ENCODE results near the gene AOAH. TPM values are rescaled to one million over a fixed set of nuclear protein-coding genes. Genes with fewer than 3 reads are reported as not detected.

Gene AOAH
- total RNA-seq, 1 experiment from 2014 or later: 0.39 TPM

DNA sequence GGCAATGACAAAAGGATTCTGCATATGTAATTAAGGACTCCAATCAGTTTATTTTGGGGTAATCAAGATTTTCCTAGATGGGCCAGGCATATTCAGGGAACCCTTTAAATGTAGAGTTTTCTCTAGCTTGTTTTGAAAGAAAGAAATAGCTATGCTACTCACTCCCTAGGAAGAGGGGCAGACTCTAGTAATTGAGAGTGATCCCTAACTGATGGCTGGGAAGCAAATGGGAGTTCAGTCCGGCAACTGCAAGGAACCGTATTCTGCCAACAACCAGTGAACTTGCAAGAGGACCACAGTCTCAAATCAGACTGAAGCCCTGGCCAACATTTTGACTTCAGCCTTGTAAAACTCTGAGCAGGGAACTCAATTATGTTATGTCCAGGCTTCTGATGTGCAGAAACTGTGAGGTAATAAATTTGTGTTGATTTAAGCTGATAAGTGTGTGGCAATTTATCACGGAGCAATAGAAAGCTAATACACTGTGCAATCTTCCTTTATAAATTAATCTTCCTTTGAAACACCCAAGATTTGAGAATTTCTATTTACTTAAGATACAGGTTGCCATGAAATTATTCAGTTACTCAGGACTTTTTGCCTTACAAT is 14.0 kb downstream of the AOAH start:
- H4K5ac ChIP-seq (ENCODE audit: insufficient read length, low read depth, low read length): no peak overlapping the region
- no peaks in the 10 kb centered on the region for H3K9me3 ChIP-seq (ENCODE audit: control insufficient read depth, low read depth, low read length)
- H2AK5ac ChIP-seq (ENCODE audit: insufficient read length, low read length): no peak overlapping the region
- DNase-seq: no peak
- H3K36me3 Mint-ChIP-seq (ENCODE audit: insufficient read depth in 1 of 3, low read depth in 3 of 3): 0 out of 7 replicates have a peak, but pooled peaks cover 0 to 4% (median 0%) of the 10 kb centered on the region in 3 experiments
- H3K79me1 ChIP-seq (ENCODE audit: insufficient read depth, low read depth, low read length, poor library complexity, severe bottlenecking): no peaks in the 10 kb centered on the region
- H3K27me3 Mint-ChIP-seq (ENCODE audit: low read depth): peaks cover 3% of the 10 kb centered on the region; the same call in 1 of the 2 replicates
- H2BK5ac ChIP-seq (ENCODE audit: insufficient read length, low read length): no peak overlapping the region
- H3K56ac ChIP-seq (ENCODE audit: insufficient read length, low read depth, low read length): no peak overlapping the region
- H2BK20ac ChIP-seq (ENCODE audit: low read depth, low read length, poor library complexity, severe bottlenecking): no peak overlapping the region
- peaks cover 7 to 9% of the 10 kb centered on the region in 2 experiments for H3K4me1 Mint-ChIP-seq
- H3K27ac ChIP-seq (ENCODE audit: insufficient read length, low read depth, low read length): no peak overlapping the region
- no peak overlapping the region for H3K4me2 ChIP-seq (ENCODE audit: insufficient read depth, insufficient read length, low read length)
- H3K4me3 Mint-ChIP-seq: no peak overlapping the region
- H3K14ac ChIP-seq (ENCODE audit: insufficient read depth, low read length): no peak overlapping the region
- no peaks in the 10 kb centered on the region for H3K4me1 ChIP-seq (ENCODE audit: insufficient read depth, low read length)
- no peak overlapping the region for H2BK12ac ChIP-seq (ENCODE audit: insufficient read length, low read depth, low read length)
- no peak overlapping the region for H3K9ac ChIP-seq (ENCODE audit: extremely low read depth, insufficient read length, low read length)
- no peak overlapping the region for H3K23ac ChIP-seq (ENCODE audit: insufficient read length, low read depth, low read length)
- no peak overlapping the region for H3K18ac ChIP-seq (ENCODE audit: insufficient read length, low read depth, low read length)
- H4K20me1 ChIP-seq (ENCODE audit: control insufficient read depth, insufficient read depth, insufficient read length): no peaks in the 10 kb centered on the region
- H3K79me2 ChIP-seq (ENCODE audit: insufficient read depth, low read length): no peaks in the 10 kb centered on the region
- H2BK120ac ChIP-seq (ENCODE audit: low read depth, low read length, poor library complexity, severe bottlenecking): no peak overlapping the region
- no CpG with 5 or more reads among the region's 3 CpGs for whole genome bisulfite sequencing (ENCODE audit: extremely low coverage, insufficient read length, low lambda C conversion rate)
- H3T11ph ChIP-seq (ENCODE audit: low read length): no peak overlapping the region
- no peak overlapping the region for H3K4ac ChIP-seq (ENCODE audit: low read depth, low read length)
- no peak overlapping the region for H3K27ac Mint-ChIP-seq
- H4K8ac ChIP-seq (replicated peaks; ENCODE audit: insufficient read length, low read depth, low read length): no peak overlapping the region
- no peak overlapping the region for H2BK15ac ChIP-seq (ENCODE audit: low read depth, low read length)
- no peaks in the 10 kb centered on the region for H3K23me2 ChIP-seq (ENCODE audit: insufficient read length, low read depth, low read length, poor library complexity, severe bottlenecking)
- no peaks in the 10 kb centered on the region for H3K27me3 ChIP-seq (ENCODE audit: insufficient read depth, low read length)
- no peaks in the 10 kb centered on the region for H3K9me3 Mint-ChIP-seq
- H2AFZ ChIP-seq (ENCODE audit: low read length): no peak overlapping the region
- TF ChIP-seq, protein P1, sequence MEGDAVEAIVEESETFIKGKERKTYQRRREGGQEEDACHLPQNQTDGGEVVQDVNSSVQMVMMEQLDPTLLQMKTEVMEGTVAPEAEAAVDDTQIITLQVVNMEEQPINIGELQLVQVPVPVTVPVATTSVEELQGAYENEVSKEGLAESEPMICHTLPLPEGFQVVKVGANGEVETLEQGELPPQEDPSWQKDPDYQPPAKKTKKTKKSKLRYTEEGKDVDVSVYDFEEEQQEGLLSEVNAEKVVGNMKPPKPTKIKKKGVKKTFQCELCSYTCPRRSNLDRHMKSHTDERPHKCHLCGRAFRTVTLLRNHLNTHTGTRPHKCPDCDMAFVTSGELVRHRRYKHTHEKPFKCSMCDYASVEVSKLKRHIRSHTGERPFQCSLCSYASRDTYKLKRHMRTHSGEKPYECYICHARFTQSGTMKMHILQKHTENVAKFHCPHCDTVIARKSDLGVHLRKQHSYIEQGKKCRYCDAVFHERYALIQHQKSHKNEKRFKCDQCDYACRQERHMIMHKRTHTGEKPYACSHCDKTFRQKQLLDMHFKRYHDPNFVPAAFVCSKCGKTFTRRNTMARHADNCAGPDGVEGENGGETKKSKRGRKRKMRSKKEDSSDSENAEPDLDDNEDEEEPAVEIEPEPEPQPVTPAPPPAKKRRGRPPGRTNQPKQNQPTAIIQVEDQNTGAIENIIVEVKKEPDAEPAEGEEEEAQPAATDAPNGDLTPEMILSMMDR (conservative IDR thresholded peaks at IDR 0.05): no peak
- H4K91ac ChIP-seq (ENCODE audit: insufficient read length, low read depth, low read length): no peak overlapping the region

Measured in H9 (cell line).